ENCODE measurements around the gene NFE2.
"Not testable (repeated sequence)": the region's sequence is repeated elsewhere in the genome, so short reads cannot be mapped to it uniquely, and the experiment has no call there.

Gene NFE2

DNA sequence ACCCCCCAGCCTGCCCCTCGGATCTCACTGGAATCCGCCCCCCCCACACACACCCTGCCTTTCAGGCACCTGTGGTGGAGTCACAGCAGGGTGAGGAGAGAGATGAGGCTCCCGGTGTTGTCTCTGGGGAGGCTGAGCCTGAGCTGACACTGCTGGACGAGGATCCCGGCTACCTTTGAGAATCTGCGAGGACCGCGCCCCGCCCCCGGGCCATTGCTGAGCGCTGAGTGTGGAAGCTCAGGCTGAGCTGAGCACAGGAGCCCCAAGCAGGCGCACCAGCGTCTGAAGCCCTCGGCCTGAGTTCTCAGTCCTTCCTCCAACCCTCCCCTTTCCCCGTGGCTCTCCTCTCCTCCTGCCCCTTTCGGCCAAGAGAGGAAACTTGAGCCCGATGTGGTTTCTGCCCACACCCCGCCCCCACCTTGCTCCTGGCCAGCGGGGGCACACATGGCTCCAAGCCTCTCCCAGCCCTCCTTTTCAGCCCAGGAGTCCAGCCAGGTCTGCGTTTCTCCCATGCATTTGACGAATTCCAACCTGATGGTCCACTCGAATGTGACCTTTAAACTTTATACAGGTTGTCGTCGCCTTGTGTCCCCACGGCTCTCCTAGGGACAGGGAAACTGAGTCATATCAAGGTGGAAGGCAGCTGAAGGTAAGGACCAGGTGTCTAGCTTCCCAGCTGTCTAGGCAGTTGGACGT, at the start of gene NFE2:
NFE2 (minus strand) TSS at position 284 of the 696 bp plus-strand sequence. CDS start 5,767 bp downstream, outside the sequence.
- DNase-seq = peak; percentile 19 to 29

DNA sequence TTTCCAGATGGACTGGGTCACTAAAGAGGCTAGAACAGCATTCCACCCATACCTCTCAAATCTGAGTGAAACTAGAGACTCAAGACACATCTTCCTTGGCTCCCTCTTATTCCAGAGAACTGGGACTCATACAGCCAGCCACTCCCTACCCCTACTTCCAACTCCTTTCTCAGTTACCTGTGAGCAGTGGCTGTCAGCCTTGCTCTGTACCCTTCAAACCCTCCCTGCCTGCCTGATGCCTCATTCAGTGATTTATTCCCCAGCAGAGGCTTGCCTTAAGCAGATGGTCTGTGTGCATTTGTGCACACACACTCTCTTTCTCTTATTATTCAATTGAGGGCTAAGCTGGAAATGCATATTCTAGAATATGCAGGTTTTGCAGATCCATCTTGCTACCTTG, 48.9 kb upstream of the NFE2 start:
- no peak for DNase-seq

DNA sequence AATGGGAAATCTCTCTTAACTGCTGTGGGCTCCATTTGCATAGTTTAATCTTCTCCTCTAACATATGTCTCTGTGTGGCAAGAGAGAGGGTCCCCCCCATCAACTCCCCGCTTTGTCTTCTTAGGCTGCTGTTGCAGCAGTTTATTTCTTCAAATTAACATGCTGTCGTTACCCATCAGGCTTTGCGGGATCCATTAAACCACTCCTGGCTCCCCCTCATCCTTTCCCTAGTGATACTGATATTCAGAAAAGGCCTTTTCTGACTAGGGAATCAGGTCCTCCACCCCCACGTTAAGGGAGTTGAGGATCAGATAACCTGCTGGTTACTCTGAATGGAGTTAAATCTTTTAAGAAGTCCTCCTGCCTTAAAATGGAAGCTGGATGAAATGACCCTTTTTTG, 48.2 kb upstream of the NFE2 start:
- no peak for DNase-seq

DNA sequence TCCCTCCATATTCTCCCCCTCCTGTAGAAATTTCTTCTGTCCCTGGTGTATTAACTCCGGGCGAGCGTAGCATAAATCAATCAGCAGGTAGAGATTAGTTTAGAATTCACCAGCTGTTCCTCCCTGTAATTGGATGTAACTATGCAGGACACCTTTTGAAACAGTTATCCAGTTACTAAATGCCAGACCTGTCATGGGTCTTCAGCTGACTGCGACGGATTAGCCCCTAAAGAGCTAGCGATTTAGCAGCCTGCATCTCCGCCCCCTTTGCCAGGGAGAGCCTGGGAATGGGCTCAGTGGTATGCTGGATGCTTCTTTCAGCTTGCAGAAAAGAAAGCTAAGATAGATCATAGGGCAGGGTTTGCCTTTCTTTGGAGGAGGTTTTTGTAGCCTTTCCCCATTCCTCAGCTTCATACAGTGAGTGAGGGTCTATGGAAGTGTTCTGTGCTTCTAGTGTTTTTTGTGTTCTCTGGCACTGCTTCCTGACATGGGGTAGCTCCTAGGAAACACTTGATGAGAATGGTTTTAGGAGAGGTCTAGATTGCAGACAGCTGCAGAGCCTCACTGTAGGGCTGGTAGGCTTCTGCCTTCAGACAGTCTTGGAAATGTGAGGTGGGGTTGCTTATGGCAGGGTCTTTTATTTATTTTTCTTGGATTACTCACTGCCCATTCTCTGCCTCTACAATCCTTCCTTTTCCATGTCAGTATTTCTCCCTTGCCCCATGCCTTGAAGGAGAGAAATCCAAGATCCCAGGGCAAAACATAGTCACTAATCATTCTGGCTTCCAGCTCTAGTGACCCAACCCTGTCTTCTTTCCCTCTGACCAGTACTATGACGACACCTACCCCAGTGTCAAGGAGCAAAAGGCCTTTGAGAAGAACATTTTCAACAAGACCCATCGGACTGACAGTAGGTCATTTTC, 40.8 kb upstream of the NFE2 start:
- DNase-seq = no peak

DNA sequence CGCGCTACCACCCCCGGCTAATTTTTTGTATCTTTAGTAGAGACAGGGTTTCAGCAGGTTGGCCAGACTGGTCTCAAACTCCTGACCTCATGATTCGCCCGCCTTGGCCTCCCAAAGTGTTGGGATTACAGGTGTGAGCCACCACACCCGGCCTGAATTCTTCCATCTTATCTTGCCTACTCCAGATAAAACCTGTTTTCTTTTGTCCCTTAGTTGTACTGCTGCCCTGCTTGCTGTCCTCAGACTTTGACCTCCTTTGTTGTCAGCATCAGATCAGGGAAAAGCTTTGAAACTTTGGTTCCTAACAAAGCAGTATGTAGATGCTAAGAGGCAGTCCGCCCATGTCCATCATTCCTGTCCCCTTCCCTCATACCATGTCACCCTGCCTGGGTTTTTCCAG, 40.0 kb upstream of the NFE2 start:
- DNase-seq = no peak

DNA sequence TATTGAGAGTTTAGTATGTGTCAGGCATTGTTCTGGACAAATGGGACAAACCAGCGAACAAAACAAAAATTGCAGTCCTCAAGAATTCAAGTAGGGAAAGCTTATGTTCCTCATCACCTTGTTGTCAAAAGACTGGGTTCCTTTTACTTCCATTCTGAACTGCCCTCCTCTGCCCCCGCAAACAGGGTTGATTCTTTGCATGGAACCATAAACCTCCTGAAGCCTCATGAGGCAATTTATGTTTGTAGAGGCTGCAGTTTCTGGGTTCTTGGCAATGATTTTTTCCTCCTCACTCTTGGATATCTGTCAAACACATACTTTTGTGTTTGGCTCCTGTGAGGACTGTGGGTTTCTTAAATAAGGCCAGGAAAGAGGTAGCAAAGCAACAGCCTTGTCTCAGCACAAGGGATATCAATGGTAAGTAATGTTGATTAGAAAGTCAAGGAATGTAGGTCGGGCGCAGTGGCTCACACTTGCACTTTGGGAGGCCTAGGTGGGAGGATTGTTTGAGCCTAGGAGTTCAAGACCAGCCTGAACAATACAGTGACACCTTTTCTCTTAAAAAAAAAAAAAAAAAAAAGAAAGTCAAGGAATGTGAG, 38.0 kb upstream of the NFE2 start:
- DNase-seq = no peak

DNA sequence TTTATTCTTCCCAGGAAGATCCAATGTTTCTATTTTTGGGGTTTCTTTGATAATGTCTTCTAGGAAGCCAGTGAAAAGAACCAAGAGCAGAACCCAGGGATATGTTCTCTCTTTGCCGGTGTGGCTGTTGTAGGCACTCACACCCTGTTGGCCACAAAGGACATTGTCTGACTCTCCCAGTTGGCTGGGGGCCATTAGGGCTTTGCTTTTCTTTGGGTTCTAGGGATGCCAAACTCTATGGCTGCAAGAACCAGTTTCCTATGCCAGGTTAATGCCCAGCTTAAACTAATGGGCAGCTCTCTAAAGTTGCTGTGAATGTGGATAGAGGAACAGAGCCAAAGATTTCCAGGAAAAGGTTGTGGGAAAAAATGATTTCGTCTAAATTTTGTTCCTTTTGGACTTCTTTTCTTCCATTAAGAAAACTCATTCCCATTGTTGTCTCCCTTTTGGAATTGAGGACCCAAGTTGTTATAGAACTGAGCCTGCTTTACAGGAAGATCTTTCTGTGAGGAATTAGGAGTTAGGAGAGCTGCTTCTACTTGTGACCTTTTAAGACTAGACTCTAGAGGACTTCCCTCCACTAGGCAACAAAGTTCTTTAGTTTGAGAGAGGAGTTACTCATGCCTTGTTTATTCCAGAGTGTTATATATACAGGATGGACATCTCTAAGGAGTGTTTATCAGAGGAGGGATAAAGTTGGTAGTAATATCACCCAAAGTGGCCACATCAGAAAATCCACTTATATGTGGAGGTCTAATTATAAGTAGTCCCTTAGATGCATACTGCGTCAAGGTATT, 37.2 kb upstream of the NFE2 start:
- DNase-seq = no peak

DNA sequence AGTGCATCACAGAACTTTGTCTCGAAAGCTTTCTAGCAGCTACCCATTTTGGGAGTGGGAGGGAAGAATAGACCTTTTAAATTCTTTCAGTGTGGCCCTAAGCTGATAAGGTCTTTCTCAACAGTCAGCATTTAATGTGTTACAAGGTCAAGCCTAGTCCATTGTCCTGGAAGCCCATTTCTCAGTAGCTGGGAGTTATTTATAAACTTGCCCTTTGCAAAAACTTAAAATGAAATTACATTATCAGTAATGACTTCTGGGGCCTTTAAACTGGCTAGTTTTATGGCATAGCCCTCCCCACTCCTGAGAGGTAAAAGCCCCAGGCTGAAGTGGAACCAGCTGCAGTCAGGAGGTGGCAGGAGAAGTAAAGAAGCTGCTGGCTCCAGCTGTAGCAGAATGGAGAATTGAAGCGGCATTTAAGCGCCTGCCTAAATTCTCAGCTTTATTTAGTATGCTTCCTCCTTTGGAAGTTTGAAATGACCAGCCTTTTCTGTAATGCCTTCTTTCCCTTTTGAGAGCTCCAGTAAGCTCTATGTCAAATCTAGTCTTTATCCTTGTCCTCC, 36.5 kb upstream of the NFE2 start:
- no peak for DNase-seq

DNA sequence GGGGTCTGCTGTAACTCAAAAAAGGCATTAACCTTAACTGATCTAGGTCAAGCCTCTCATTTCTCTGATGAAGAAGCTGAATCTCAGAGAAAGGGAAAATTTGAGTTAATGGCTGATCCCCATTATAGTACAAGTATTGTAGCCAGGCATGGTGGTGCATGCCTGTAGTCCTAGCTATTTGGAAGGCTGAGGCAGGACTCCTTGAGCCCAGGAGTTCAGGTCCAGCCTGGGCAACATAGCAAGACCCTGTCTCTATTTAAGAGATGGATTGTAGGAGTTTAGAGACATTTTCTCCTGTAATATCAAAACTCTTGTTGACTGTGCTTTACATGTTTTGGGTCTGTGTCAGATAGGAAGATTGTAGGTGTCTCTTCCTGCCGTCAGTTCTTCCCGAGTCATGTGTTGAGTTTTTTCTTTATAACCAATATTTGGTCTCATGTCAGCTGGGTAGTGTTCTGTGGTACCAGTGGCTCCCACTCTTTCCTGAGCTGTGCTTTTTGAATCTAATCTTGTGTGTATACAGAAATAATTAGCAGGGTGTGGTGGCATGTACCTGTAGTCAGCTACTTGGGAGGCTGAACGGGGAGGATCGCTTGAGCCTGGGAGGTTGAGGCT, 32.7 kb upstream of the NFE2 start:
- no peak for DNase-seq

DNA sequence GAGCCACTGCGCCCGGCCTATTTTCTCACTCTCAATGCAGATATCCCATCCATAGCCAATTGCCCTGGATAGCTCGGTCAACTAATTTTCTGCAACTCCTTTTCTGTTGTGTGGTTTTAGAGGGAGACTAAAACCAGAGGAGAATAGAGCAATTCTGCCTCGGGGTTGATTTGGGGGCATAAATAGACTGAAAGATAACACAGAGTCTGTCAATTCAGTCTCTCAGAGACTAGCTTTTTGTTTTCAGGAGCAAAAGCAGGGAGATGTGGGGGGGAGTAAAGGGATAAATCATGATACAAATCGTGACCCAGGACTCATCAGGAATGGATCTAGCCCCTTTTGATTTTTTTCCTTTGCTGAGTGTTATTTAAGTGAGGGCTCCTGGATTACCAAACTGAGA, 30.6 kb upstream of the NFE2 start:
- DNase-seq = no peak

DNA sequence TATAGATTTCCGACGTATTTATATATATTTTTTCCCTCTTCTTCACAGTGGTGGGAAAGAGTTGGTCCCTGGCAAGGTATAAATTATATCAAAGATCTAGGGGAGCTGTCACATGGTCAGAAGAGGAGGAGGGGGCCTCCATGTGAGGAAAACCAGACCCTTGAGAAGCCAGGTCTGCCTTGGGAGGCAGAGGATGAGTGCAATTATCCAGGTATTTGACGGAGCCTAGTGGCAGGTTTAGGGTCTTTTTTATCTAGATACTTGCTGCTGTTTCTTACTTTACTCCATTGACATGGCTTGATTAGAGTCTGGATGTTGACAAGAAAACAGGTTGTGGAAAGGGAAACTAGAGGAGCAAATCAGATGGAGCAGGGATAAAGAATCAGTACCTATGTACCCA, 29.6 kb upstream of the NFE2 start:
- no peak for DNase-seq

DNA sequence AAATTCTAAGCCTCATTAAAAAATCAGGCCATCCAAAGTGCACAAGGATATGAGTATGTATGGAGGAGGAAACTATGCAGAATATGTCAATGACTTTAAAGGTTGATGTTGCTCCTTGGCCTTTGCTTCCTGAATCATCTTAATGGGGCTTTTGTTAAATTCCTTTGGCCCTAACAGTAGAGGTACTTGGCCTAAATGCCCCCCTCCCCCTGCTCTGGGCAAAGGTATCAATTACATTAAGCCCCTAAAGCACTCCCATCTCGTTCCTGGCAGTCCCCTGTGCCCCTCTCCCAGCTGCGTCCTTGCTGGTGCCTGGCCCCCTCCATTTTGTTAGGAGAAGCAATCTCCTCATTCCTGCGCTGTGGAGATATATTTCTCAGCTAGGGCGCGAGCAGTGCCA, 28.9 kb upstream of the NFE2 start:
- no peak for DNase-seq

DNA sequence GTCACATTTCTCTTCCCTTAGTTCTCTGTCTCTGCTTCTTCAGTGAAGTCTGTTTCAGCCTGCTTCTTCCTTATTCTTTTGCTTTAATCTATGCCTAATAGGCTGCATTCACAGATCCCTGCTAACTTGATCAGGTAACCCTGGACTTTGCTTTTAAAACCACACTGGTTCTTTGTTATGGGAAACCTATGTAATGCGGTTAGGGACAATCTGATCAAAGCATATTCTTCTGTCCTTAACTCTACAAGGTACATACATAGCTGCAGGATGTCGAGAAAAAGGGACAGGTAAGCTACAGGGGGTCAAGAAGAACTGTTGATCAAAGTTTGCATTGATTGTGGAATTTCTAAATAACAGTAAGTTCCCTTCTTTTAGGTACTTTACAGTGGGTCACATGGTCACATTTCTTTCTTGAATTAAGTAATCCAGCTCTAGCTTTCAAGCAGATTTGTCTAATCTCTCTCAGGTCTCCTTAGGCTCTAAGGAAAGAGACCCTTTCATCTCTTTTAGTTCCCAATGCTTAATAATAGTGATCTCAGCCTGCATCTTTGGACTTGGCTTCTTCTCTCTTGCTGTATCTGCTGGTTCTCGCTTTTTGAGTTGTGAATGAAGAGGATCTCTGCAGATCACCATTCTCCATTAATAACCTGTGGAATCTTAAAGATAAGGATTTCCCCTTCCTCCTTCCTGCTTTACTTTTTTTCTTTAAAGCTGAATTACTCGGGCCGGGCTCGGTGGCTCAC, 28.0 kb upstream of the NFE2 start:
- DNase-seq = no peak

DNA sequence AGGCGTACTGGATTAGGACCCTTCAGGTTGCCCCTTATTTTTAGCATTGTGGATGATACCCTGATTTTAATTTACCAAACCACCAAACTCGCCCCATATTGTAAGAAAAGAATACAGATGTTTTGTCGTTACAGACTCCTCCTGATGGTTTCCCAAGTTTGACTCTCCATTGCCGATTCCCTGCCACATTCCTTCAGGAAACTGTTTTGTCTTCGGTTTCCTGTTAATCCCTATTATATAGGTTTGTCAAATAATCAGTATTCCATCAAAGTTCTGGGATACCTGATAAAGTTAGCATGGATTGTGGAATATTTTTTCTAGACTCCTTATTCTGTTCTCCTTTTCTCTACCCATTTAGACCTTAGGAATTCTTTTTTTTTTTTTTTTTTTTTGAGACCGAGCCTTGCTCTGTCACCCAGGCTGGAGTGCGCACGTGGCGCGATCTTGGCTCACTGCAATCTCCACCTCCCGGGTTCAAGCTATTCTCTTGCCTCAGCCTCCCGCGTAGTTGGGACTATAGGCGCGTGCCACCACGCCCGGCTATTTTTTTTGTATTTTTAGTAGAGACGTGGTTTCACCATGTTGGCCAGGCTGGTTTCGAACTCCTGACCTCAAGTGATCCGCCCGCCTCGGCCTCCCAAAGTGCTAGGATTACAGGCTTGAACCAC, 24.8 kb upstream of the NFE2 start:
- DNase-seq = not testable (repeated sequence)

DNA sequence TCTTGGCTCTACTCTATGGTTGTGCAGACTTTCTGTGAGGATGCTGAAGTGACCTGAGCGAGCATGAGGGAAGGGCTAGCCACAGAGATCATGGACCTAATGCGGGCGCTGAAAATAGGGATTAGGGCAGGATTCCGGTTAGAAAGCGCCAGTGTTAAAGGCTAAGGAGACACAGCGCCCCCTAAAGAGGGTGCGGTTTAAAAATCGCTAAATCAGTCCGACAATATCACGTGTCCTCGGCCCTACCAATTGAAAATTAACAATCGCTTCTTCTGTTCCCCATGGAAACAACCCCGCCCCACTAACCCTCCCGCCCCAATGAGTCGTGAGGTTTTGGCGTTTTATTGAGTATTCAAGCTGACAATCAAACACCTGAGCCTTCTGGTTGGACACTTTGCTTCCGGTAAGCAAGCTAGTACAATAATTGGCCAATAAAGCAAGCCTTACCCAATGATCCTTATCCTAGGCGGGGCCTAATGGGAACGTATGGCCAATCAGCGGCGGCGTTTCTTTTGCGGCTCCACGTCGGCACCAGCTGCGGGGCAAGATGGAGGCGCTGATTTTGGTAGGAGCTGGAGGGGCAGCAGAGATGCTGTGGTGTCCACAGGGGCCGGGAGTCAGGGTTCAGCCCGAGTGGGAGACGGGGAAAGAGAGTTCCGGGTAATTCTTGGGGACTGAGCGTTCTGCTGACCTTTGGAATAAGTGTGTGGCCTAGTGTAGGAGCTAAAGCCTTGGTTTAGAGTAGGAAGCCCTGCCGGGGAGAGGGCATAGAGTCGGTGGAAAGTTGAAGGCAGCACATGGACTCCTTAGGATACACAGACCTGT, 24.0 kb upstream of the NFE2 start, which contains the start of gene COPZ1:
COPZ1 (plus strand) TSS at position 515 of the 825 bp plus-strand sequence; CDS start at position 548, 33 bp downstream.
- peak; percentile 80 to 95 for DNase-seq

DNA sequence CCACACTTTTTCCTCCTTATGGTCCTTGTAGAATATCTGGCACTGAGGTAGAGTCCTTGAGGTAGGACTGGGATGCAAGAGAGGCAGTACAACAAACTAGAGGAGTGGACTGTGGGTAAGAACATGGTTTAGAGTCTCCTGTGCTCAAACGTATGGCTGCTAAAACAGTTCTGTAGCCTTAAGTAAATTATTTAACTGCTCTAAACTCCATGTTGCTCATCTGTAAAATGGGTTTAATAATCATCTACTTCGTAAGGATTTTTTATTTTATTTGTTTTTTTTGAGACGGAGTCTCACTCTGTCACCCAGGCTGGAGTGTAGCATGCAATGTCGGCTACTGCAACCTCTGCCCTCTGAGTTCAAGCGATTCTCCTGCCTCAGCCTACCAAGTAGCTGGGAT, 20.5 kb upstream of the NFE2 start:
- DNase-seq = no peak

DNA sequence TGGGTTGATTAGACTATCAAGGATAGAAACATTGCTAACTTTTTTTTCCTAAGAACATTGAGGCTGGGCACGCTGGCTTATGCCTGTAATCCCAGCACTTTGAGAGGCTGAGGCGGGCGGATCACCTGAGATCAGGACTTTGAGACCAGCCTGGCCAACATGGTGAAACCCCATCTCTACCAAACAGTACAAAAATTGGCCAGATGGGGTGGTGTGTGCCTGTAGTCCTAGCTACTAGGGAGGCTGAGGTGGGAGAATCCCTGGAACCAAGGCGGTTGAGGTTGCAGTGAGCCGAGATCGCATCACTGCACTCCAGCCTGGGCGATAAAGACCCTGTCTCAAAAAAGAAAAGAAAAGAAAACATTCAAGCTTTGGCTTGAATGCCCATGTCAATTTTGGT, 11.5 kb upstream of the NFE2 start:
- DNase-seq = not testable (repeated sequence)

DNA sequence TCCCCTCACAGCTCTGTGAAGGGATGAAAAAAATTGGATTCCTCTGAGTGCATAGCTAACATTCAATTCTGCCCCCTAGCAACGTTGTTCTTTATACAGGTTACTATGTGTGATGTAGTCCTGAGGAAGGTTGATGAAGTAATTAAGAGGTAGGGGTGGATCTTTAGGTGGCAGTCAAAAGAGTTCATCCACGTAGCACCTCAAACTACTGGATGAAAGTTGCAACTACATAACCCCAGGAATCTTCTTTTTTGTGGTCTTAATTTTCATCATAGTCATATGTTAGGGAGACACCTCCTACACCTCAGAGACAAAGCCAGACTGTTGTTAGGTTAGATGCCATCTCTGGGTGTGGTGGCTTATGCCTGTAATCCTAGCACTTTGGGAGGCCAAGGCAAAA, 10.2 kb upstream of the NFE2 start:
- DNase-seq = no peak

DNA sequence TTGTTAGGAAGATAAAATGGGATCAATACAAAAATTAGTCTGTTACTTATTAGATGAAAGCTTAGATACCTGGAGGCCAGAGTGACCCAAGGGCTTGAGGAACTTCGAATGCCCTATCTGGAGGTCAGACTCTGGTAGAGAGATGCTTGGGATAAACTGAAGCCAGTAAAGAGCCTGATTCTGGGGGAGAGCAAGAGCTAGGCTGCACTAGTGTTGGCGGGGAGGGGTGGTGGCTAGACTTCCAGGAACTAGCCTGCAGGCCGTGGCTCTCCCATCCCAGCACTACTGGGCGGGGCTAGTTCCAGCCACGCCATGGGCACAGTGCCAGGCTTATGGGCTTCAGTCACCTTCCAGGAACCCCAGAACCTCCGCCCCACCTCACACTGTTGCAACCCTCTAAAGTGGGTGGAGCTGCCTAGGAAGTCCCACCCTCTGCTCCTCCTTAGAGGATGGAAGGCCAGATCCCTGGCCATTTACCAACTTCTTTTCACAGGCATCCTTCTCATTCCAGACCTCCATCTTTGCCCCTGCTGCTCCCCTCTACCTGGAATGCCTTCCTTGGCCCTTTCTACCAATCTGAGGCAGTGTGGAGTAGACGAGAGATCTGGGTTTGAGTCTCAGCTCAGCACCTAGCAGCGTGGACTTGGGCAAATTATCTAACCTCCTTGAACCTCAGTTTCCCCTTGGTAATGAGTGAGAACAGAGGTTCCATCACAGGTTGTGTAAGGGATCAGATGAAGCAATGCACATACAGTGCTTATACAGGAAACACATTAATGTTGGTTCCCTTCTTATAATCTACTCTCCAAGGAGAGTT, 6.3 kb upstream of the NFE2 start:
- peak in 1 of 2 experiments; percentile 5 for DNase-seq
